ENCODE measurements around the gene PSG5. TPM values are rescaled to one million over a fixed set of nuclear protein-coding genes. Genes with fewer than 3 reads are reported as not detected.
"Not testable (repeated sequence)": the region's sequence is repeated elsewhere in the genome, so short reads cannot be mapped to it uniquely, and the experiment has no call there.

Gene PSG5
- total and polyA plus RNA-seq, 10 of the 15 experiments (the other 5 are each of a cell fraction or from before 2014, with no cell fraction given), result 0.27 TPM; not detected in 9

DNA sequence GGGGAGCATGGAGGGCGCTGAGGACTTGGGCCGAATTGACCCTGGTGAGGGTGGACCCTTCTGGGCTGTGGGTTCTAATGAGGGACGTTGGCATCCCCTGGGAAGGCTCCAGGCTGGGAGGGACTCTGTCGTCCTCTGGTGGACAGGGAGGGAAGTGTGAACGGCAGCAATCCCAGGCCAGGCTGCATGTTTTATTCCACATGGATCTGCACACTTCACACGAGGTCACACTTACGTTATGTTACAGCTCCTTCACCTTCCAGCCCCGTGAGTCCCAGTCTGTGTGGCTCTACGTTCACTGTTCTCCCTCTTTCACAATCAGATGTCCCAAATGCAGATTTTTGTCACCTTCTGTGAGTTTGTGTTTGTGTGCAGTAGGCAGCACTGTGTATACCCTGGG is 1.8 kb upstream of the PSG5 start:
- H3K4me2 ChIP-seq (ENCODE audit: control insufficient read depth, insufficient read depth); CTCF ChIA-PET; RAD21 ChIA-PET (ENCODE audit: unreplicated experiment); POLR2A ChIA-PET; ATAC-seq; H3K79me2 ChIP-seq (ENCODE audit: control insufficient read depth, insufficient read depth, low read length); H3K9me3 ChIP-seq (replicated peaks; ENCODE audit: control insufficient read depth, insufficient read depth, low read length); H3K36me3 ChIP-seq (ENCODE audit: control insufficient read depth in 2 of 2, insufficient read depth in 2 of 2, low read length in 1 of 2); in situ Hi-C loops (cut with MboI); H4K20me1 ChIP-seq (ENCODE audit: control insufficient read depth, insufficient read depth); BruUV-seq (replicated peaks); H2AFZ ChIP-seq (ENCODE audit: control insufficient read depth, low read depth, low read length); FAIRE-seq; H3K4me3 ChIP-seq; H3K27me3 ChIP-seq (replicated peaks in 1 of 2; ENCODE audit: control insufficient read depth in 2 of 2, insufficient read depth in 2 of 2, low read length in 1 of 2); DNase-seq (ENCODE audit: low read depth, low spot score); intact Hi-C loops (cut with micrococcal nuclease; ENCODE audit: unreplicated experiment); H3K9ac ChIP-seq (ENCODE audit: control insufficient read depth, insufficient read depth, low read length); H3K27ac ChIP-seq (ENCODE audit: control insufficient read depth, insufficient read depth); H3K4me1 ChIP-seq (ENCODE audit: control insufficient read depth, insufficient read depth, low read length); SMC1A ChIA-PET (ENCODE audit: uncharacterized antibody, unreplicated experiment): not testable (repeated sequence)
- WGBS (ENCODE audit: insufficient coverage, insufficient replicate concordance, low lambda C conversion rate, missing lambda C conversion rate), result 21% methylated on average over 7 of the region's 9 CpGs
- TF ChIP-seq, protein P1, sequence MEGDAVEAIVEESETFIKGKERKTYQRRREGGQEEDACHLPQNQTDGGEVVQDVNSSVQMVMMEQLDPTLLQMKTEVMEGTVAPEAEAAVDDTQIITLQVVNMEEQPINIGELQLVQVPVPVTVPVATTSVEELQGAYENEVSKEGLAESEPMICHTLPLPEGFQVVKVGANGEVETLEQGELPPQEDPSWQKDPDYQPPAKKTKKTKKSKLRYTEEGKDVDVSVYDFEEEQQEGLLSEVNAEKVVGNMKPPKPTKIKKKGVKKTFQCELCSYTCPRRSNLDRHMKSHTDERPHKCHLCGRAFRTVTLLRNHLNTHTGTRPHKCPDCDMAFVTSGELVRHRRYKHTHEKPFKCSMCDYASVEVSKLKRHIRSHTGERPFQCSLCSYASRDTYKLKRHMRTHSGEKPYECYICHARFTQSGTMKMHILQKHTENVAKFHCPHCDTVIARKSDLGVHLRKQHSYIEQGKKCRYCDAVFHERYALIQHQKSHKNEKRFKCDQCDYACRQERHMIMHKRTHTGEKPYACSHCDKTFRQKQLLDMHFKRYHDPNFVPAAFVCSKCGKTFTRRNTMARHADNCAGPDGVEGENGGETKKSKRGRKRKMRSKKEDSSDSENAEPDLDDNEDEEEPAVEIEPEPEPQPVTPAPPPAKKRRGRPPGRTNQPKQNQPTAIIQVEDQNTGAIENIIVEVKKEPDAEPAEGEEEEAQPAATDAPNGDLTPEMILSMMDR (IDR thresholded peaks at IDR 0.05 in 2 of 3, conservative IDR thresholded peaks at IDR 0.05 in 1 of 3; ENCODE audit: control insufficient read depth in 2 of 3, extremely low read depth in 1 of 3, insufficient read depth in 1 of 3, low read depth in 3 of 3, low read length in 3 of 3), result peak; percentile 9 to 38 (median 28); a peak in 2 of 6 replicates

DNA sequence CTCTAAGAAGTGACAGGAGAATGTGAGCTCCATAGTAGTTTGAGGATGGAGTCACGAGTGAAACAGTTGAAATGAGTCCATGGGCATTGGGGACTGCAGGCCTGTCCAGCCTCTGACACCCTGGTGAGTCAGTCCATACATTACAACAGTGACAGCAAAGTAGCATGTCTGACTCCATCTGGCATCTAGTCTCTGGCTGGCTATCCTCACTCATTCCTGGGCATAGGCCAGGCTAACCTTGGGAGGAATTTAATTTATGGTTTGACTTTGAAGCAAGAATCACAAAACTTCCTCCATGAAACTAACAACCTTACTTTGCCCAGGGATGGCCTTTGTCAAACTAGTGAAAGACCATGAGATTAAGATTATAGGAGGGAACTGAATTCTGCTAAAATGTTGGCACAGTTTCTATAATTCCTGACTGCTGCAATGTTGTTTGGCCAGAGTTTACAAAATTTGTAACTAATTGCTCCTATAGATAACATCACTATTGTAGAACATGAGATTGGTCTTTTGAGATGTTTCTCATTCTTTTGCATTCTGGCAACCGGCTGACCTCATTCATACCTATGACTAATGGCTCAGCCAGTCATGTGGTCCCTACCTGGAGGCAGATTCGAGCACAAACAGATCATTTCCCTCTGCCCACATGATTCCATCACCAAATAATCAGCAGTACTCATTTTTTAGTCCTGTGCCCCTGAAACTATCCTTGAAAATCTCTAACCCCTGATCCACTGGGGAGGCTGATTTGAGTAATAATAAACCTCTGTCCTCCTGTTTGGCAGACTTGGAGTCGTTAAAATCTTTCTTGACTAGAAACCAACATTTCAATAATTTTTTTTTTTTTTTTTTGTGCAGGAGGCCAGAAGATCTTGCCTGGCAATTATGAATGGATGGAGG is 4.2 kb downstream of the PSG5 start:
- in situ Hi-C loops (cut with MboI); intact Hi-C loops (cut with micrococcal nuclease; ENCODE audit: unreplicated experiment); H3K9me3 ChIP-seq (replicated peaks; ENCODE audit: control insufficient read depth, insufficient read depth, low read length); H3K36me3 ChIP-seq (ENCODE audit: control insufficient read depth in 2 of 2, insufficient read depth in 2 of 2, low read length in 1 of 2); H3K27me3 ChIP-seq (replicated peaks in 1 of 2; ENCODE audit: control insufficient read depth in 2 of 2, insufficient read depth in 2 of 2, low read length in 1 of 2); H3K27ac ChIP-seq (ENCODE audit: control insufficient read depth, insufficient read depth); DNase-seq (ENCODE audit: low read depth, low spot score); FAIRE-seq; H3K4me2 ChIP-seq (ENCODE audit: control insufficient read depth, insufficient read depth); H3K4me1 ChIP-seq (ENCODE audit: control insufficient read depth, insufficient read depth, low read length); H3K9ac ChIP-seq (ENCODE audit: control insufficient read depth, insufficient read depth, low read length); SMC1A ChIA-PET (ENCODE audit: uncharacterized antibody, unreplicated experiment); RAD21 ChIA-PET (ENCODE audit: unreplicated experiment); POLR2A ChIA-PET; H2AFZ ChIP-seq (ENCODE audit: control insufficient read depth, low read depth, low read length); BruUV-seq (replicated peaks); H4K20me1 ChIP-seq (ENCODE audit: control insufficient read depth, insufficient read depth); CTCF ChIA-PET; H3K4me3 ChIP-seq; H3K79me2 ChIP-seq (ENCODE audit: control insufficient read depth, insufficient read depth, low read length); ATAC-seq: not testable (repeated sequence)
- WGBS (ENCODE audit: insufficient coverage, insufficient replicate concordance, low lambda C conversion rate, missing lambda C conversion rate), result 5% methylated on average over 4 of the region's 4 CpGs

All from GM12878 (cell line).